HG03342 (cell line): ENCODE data around the gene KCNMA1.

Source experiments
- ATAC-seq: cut with Tn5 transposase; IDR thresholded peaks from one replicate; pipeline ENCODE4 v1.9.1; 2021; ENCODE audit warnings: mild to moderate bottlenecking, moderate library complexity; ENCODE audit not compliant: unreplicated experiment

Gene KCNMA1

GRCh38 chr10:77383861-77384553 lies 253.6 kb downstream of the KCNMA1 start:
- ATAC-seq, result no peak

- ATAC-seq, result no peak
Observed at GRCh38 chr10:77381750-77382149, 255.9 kb downstream of the KCNMA1 start.

GRCh38 chr10:77380723-77381122 lies 256.9 kb downstream of the KCNMA1 start:
- no peak for ATAC-seq

DNA sequence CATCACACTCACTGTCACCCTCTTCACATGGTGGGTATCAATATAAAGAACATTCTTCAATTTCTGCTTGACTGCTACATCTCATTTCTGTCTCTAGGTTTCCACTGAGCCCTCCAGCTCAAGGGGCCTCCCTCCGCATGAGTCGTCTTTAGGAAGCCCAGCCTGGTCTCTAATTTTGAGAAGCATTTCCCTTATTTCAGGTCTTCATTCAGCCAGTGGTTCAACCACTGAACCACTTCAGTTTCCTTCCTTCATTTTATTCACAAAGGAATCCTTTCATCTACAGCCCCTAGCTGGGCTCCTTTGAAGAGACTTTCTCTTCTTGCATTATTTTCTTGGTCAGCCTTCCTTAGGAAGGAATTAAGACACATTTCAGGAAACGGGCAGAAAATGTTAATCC lies 257.4 kb downstream of the KCNMA1 start:
- ATAC-seq, result no peak

DNA sequence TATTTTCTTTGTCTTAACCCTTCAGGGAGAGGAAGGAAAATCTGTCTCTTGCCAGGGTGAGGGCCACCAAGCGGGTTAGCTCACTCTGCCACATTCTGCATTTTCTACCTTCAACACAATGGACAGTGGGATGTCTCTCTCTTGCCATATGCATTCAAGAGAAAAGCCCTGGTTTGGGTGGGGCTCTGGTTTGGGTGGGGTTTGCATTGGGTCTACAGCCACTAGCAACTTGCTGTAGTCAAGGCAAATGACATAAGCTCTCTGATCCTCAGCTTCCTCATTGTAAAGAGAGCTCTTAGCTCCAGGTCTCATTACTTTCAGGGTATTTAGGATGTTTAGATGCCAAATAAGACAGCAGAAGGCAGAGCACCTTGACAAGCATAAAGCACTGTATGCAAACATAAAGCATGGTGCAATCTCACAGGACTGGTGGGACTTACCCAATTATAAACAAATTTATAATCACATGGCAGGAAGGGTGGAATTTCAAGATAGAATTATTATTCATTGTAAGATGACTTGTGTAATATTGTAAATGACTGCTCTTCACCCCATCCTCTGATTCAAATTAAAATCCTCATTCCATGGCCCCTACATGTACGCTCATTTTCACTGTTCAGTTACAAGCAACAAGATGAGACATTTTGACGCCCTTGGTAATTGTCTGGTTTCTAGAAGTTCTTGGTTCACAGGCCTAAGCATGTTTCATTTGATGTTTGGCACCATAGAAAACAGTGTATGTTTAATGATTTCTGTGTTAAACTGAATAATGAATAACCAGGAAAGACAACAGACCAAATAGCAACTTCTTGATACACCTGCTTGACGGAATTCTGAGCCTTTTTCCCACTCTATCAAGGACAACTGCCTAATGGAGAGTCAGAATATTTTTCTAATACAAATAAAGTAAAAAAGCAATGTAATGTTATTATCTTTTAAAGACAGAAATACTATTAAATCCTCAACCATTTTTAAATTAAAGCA lies 258.9 kb downstream of the KCNMA1 start:
- no peak for ATAC-seq

DNA sequence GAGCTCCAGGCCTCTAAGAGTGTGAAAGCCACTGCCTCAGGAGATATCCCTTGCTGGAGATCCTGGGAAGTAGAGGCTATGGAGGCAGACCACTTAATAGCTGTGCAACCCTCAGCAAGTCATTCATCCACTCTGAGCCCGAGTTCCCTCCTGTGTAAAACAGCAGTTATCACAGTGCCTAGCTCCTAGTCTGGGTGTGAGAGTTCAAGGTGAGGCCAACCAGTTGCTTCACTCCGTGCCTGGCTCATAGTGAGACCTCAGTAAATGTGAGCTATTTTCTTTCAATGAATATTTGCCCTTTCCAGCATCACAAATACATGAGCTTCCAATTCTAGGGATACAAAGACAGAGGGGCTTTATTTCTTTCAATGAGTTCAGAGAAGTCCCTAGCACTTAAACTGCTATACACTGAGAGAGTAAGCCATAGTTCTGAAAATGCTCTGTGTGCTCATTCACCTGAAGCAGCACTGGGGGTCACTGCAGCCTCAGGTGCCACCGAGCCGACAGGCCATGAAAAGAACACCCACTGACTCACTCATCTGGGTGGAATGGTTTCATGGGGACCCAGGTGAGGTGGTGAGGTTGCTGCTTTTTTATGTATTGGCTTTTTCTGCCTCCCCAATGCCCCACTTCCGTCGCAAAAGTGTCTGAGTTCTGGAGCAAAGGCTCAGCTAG lies 259.8 kb downstream of the KCNMA1 start:
- ATAC-seq, result no peak

- ATAC-seq, result no peak
Observed at GRCh38 chr10:77377034-77377433, 260.6 kb downstream of the KCNMA1 start.

GRCh38 chr10:77374189-77374656 lies 263.4 kb downstream of the KCNMA1 start:
- ATAC-seq, result no peak

DNA sequence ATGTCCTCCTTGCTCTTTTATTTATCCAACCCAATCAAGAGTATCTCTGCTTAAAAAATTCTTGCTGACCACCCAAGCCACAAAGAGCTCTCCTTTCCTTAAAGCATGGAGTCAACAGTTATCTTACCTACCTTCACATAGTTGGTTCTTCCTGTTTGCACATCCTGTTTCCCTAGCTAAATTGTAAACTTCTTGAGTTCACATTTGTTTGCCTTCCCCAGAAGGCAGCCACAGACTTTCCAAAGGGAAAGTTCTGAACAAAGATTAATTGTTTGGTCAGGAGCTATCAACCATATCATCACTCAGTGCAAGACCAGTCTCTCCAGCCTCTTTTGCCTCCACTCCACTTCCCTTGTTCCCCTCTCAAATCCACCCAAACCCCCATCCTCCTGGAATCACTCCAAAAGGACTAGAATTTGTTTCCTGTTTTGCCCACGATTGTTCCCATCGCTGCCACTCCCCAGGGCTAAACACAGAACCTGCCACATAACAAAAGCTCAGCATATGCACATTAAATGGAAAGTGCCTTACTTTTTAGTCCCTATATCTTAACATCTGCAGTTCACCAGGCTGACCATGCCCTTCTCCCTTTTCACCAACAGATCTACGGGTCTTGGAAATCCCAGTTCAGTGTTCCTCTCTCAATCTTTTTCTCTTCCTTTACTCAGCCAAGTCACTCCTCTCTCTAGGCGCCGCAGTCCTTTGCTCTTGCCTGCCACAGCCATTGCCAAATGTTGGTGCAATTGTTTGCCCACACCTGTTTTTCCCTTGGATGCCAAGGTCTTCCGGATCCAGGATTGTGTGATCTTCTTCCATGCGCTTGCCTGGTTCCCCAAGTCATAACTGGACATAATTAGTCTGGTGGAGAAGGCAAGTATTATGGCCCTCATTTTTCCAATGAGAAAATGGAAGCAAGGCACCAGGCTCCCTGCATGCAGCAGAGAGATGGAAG lies 265.5 kb downstream of the KCNMA1 start:
- no peak for ATAC-seq

DNA sequence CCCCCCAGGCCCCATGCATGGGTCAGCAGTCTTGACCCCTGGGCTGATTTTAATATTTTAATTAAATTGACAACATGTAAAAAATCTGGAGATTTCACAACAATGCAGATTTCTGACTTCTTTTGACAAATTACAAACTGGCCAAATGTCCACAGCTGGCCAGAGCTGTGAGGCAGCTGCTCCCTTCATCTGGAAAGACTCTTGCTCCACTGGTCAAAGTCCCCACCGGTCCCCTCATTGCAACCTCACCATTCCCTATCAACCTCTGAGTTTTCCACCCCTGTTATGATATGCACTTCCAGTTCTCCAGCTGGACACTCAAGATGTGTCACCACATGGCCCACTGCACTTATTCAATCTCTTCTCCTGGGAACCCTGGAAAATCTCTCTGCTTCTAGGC lies 266.2 kb downstream of the KCNMA1 start:
- ATAC-seq, result no peak

- no peak for ATAC-seq
Observed at GRCh38 chr10:77368006-77368405, 269.6 kb downstream of the KCNMA1 start.

- no peak for ATAC-seq
Observed at GRCh38 chr10:77363210-77363609, 274.4 kb downstream of the KCNMA1 start.

DNA sequence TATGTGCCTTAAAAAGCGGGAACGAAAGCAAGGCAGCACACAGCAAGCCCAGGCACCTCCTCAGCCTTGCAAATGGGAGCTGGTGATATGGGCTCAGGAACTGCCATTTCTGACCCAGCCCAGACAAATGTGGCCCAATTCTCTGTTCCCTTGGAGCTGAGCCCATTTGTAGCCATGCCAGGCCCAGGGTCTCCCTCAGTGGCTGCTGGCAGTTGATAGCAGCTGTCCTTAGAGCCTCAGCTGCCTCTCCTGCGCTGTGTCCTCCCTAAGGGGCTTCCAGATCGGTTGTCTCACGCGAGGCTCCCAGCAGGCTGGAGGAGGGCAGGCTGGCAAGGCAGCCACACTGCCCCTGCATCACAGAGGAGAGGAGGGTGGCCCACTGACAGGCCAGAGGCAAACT lies 275.8 kb downstream of the KCNMA1 start:
- no peak for ATAC-seq

DNA sequence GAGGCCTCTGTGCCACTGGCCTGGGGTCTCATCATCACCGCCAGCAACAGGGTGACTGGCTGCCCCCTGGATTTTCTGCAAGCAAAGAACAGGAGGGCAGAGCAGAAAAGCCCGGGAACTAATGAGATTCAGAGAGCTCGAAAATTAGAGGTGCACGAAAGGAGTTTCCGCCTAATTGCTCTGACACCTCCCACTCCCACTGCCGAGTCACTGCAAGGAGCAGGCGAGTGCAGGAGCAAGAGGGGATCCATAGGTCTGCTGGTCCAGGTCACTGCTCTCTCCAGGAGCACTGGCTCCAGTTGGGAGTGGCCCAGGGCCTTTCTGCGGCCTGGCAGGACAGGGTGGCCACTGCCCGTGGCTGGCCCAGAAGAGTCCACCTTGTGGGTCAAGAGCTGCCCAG lies 276.2 kb downstream of the KCNMA1 start:
- no peak for ATAC-seq

- no peak for ATAC-seq
Observed at GRCh38 chr10:77360835-77361234, 276.8 kb downstream of the KCNMA1 start.

DNA sequence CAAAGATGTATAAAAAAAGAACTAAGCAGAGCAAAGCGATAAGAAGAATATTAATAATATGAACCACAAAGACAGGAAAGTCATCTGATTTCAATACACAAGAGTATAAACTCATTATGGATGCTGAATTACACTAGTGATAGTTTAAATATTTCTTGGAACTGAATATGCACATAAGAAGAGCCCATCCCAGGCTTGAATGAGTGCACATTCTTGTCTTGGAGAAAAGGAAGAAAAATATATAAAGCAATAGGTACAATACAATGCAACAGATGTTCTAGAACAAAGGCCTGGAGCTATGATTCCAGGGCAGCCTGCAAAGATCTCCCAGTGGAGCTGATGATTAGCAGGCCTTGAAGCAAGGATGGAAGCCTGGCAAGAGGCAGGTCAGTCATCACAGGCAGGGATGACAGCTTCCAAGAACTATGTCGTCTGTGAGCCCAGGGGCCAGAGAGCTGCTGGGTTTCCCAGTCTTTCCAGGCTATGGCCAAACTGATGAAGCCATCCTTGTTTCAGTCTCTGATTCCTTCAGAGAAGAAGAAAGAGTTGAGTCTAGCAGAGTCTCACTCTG lies 277.6 kb downstream of the KCNMA1 start:
- ATAC-seq, result no peak

GRCh38 chr10:77359287-77359691 lies 278.3 kb downstream of the KCNMA1 start:
- ATAC-seq, result no peak

GRCh38 chr10:77358656-77359055 lies 279.0 kb downstream of the KCNMA1 start:
- no peak for ATAC-seq

GRCh38 chr10:77357611-77358310 lies 279.8 kb downstream of the KCNMA1 start:
- ATAC-seq, result no peak
